ENCODE data around the gene ZMIZ1. TPM values are rescaled to one million over a fixed set of nuclear protein-coding genes. Genes with fewer than 3 reads are reported as not detected.

The ZMIZ1 gene
- polyA plus RNA-seq, 4 donors: 74.1 to 80.9 (median 77.0) TPM

DNA sequence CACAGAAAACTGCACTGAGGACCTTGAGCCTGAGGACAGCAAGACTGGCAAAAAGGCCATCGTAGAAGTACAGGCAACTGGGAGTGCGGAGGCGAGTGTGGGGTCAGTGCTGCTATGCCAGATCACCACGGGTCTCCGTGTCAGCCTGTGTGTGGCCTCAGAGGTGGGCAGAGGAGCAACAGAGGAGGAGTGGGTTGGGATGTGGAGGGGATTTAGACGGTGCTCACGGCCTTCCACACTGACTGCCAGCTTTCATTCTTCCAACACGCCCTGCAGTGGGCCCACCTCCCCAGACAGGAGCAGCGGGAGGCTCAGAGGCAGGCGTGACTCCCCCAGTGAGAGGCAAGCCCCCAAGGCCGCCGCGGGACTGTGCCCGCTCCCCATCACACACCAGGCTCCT lies 17.0 kb upstream of the ZMIZ1 start:
- no peak for DNase-seq (ENCODE audit: low read depth in 4 of 4, low spot score in 3 of 4)

GRCh38 chr10:79052291-79053080 lies 16.3 kb upstream of the ZMIZ1 start:
- no peak for DNase-seq (ENCODE audit: low read depth in 4 of 4, low spot score in 3 of 4)

DNA sequence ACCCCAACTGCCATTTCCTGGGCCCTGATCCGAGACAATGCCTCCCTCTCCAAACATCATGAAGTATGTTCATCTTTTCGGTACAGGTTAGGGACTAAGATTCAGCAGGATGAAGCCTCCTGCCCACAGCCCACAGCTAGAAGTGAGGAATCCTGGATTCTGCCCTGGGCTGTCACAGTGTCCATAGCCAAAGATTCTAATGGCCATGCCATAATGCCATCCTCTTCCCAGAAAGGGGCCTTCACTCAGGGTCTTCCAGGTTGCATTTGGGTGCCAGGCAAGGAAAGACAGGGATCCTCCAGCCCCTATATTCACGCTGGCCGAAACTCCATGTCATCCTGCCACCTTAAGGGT lies 15.7 kb upstream of the ZMIZ1 start:
- no peak for DNase-seq (ENCODE audit: low read depth in 4 of 4, low spot score in 3 of 4)

GRCh38 chr10:79053481-79054202 lies 15.1 kb upstream of the ZMIZ1 start:
- DNase-seq (ENCODE audit: low read depth in 4 of 4, low spot score in 3 of 4): no peak

DNA sequence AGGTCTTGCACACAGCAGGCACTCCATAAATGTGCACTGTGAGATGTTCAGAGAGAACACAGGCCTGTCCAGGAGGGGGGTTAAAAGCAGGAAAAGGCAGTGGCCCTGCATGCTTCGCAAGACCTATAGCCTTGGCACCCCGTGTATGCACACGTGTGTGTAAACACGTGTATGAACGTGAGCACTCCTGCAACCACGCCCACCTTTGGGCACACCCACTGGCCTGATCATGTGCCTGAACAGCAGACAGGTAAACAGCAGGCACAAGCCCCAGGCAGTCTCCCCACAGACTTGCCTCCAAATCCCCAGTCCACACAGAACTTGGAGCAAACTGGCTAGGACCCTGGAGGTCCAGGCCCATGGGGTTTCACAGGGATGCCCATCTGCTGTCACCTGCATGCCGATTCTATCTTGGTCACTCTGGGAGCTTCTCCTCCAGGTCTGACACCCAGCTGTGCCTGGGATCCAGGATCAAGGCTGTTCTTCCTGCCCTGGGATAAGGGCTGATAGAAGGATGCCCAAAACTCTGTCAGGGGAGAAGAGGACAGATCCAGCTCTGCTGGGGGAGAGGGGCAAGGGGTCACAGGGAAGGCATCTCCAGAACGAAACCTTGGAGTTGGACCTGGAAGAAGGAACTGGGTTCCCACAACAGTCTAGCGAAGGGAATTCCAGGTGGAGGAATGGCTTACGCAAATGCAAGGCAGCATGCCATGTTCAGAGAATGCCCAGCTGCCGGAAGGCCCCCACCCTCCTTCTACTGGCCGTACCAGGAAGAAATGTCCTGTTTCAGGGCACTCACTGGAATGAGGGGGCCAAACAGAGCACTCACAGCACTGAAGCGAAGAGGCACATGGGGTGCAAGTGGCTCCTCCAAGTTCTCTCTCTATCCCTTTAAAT lies 14.3 kb upstream of the ZMIZ1 start:
- DNase-seq (ENCODE audit: low read depth in 4 of 4, low spot score in 3 of 4): no peak

- no peak for DNase-seq (ENCODE audit: low read depth in 4 of 4, low spot score in 3 of 4)
Measured at GRCh38 chr10:79055100-79055782, 13.5 kb upstream of the ZMIZ1 start.

GRCh38 chr10:79055892-79056291 lies 12.9 kb upstream of the ZMIZ1 start:
- no peak for DNase-seq (ENCODE audit: low read depth in 4 of 4, low spot score in 3 of 4)

DNA sequence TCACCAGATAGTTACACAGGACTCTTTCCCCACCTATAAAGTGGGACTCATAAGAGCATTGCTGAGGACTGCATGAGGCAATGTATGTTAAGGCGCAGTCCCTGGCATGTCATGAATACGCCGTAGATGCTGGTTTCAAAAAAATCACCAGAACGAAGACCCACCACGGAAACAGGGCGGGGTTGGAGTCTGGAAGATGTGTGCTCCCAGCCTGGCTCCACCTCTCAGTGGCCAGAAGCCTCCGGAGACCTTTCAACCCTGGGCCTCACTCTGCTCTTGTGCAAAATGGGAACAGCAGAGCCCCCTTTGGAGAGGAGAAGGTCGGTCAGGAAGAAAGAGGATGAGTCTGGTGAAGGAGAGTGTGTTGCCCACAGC lies 12.4 kb upstream of the ZMIZ1 start:
- no peak for DNase-seq (ENCODE audit: low read depth in 4 of 4, low spot score in 3 of 4)

DNA sequence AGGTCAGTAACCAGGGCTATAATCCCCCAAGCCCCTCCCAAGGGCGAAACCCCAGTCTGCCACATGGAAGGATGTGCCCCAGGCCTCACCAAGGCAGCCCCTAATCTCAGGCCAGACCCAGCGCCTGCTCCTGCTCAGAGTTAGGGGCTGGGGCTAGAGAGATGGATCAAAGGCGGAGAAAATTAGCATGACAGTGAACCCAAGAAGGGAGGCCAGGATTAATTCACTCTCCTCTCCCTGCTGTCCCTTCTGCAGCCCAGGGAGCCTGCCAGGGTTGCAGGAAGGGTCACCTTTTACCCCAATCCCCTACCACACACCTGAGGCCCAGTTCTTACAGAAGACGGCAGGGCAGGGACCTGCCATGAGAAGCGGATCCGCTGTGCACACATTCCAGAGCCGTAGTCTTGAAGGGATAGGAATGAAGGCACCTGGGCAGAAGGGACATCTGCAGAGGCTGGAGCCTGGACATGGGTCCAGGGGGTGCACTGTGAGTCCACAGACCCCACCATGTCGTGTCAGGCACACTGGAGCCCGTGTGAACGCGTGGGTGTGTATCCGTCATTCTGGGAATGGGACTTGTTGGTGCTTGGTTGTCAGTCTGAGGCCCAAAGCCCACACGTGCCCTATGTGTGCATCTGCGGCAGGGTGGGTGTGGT lies 11.9 kb upstream of the ZMIZ1 start:
- DNase-seq (ENCODE audit: low read depth in 4 of 4, low spot score in 3 of 4): no peak

- no peak for DNase-seq (ENCODE audit: low read depth in 4 of 4, low spot score in 3 of 4)
Measured at GRCh38 chr10:79057481-79058275, 11.1 kb upstream of the ZMIZ1 start.

GRCh38 chr10:79058899-79059841 lies 9.6 kb upstream of the ZMIZ1 start:
- DNase-seq (ENCODE audit: low read depth in 4 of 4, low spot score in 3 of 4): no peak

DNA sequence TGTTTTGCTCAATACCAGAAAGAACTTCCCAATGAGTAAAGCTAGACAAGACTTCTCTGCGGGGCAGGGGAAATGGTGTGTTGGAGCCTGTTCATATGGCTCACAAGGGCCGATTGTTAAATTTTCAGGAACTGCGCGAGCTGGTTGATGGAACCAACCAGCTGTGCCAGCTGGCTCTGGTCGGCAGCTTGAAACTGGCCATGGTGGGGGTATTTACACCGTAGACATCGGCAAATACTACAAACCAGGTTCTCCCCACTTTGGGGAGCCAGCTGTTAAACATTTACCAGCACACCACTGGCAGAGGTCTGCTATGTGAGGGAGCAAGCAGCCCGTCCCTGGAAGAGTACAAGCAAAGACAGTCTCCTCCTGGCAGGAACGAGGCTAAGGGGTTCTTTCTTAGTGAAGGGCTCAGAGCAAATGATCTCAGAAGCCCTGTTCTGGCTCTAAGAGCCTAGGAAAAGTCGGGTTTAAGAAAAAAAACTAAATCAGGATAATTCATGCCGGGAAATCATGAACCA lies 8.8 kb upstream of the ZMIZ1 start:
- no peak for DNase-seq (ENCODE audit: low read depth in 4 of 4, low spot score in 3 of 4)

DNA sequence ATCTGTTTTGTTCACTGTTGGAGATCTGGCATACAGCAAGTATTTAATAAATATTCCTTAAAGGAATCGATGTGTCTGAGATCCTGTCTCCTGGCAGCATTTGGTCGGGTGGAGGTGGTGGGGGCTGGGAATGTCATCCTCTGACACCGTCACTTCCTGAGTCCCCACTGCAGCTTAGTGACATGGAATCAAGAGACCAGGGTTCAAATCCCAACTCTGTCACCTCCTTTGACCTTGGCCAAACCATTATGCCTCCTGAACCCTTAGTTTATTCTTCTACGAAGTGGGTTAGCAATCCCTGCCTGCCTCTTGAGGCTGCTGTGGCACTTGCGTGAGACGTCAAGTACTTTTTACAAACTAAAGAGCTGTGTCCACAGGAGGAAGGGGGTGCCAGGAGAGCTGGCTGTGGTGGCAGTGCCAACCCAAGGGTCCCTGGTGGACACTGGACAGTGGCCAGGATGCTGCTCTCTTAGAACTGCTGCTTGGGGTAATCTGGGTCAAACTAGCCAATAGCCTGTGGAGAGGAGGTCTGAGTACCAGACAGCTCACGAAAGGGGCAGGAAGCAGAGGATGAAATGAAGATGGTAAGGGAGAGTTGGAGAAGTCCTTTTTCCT lies 8.0 kb upstream of the ZMIZ1 start:
- DNase-seq (ENCODE audit: low read depth in 4 of 4, low spot score in 3 of 4): no peak

DNA sequence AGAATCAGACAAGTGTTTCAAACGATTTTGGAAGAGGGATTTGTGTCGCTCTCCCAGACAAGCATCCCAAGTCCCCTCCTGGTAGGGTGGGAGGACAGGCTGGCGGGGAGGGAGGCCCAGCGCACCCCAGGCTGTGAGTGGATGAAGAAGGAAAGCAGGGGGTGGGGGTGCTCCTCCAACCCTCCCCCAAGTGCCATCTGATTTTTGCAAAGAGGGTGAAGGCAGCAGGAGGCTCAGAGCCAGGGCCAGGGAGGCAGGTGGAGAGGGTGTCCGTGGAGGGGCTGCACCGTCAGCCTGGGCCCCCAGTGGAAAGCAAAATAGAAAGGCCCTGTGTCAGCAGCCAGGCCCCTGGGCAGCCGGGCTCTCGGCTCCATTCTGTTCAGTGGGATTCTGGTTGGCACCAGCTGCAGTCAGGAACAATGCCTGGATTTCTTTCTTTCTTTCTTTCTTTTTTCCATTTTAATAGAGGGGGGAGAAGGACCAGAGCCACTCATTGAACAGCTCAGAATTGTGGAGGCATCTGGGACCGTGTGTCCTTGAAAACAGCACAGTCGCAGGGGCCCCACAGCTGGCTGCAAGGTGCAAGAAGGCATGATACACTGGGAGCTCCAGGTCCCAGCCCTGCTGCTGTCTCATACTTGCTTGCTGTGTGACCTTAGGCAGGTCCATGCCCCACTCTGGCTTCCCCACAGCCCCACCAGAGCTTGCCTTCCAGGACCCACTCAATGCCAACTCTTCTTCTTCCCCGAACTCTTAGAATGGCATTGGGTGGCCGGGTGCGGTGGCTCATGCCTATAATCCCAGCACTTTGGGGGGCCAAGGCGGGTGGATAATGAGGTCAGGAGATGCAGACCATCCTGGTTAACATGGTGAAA lies 7.1 kb upstream of the ZMIZ1 start:
- DNase-seq (ENCODE audit: low read depth in 4 of 4, low spot score in 3 of 4): no peak

GRCh38 chr10:79063071-79063491 lies 5.7 kb upstream of the ZMIZ1 start:
- DNase-seq (ENCODE audit: low read depth in 4 of 4, low spot score in 3 of 4): no peak

DNA sequence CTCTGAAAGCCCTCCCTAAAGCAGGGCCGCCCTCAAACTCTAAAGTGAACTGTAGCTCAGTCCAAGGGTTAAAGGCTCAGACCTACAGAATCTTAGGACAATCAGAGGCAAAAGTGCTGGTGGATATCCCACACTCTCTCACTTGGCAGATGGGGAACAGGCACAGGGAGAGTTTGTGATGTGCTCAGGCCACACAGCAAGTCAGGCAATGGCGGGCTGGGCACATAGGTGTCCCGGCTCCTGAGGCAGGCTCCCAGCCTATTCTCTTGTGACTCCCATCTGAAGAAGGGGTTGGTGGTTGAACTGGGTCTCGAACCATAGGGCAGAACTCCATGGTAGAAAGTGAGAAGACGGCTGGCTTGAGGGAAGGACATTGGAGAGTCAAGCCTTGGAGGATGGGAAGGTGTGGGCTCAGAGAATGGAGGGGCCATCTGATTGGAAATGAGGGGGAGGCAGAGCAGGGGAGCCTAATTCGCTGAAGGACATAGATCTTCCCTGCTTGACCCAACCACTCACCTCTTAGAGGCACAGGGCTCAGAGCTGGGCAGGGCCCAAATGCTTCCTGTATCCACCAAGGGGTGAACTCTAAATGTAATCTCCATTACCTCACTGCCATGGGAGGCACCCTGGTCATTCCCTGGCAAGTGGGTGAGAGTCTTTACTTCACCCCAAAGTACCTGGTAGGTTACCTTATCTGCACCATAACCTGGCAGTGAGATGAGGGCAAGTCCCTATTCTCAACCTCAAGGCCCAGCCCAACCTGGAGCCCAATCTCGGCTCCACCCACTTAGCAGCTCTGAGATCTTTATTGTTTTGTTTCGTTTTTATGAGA lies 4.9 kb upstream of the ZMIZ1 start:
- no peak for DNase-seq (ENCODE audit: low read depth in 4 of 4, low spot score in 3 of 4)

Measured in right renal pelvis (tissue), 4 donors.